ENCODE results near the gene PDYN. TPM values are rescaled to one million over a fixed set of nuclear protein-coding genes. Genes with fewer than 3 reads are reported as not detected.
A peak's percentile ranks its signal among the peaks of the same experiment; 100 is the strongest.

Gene PDYN
- total RNA-seq, 1 donor from 2014 or later = 0.19 TPM

DNA sequence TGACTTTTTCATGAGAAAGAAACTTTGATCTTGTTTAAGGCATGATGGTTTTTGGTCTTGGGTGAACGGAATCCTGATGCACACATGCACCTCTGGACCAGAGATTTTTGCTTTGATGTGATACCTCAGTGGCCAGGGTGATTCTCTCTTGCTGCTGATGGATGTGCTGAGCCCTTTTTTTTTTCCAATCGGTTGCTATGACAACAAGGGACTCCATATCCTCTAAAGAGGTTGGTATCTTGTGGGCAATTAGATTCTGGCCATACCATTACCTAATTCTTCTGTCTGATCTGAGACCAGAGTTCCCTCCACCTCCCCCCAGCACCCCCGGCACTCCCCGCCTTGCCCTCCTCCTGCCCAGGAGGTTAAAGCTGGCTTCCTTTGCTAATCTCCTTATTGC lies 24.9 kb downstream of the PDYN start:
- TF ChIP-seq, protein P1, sequence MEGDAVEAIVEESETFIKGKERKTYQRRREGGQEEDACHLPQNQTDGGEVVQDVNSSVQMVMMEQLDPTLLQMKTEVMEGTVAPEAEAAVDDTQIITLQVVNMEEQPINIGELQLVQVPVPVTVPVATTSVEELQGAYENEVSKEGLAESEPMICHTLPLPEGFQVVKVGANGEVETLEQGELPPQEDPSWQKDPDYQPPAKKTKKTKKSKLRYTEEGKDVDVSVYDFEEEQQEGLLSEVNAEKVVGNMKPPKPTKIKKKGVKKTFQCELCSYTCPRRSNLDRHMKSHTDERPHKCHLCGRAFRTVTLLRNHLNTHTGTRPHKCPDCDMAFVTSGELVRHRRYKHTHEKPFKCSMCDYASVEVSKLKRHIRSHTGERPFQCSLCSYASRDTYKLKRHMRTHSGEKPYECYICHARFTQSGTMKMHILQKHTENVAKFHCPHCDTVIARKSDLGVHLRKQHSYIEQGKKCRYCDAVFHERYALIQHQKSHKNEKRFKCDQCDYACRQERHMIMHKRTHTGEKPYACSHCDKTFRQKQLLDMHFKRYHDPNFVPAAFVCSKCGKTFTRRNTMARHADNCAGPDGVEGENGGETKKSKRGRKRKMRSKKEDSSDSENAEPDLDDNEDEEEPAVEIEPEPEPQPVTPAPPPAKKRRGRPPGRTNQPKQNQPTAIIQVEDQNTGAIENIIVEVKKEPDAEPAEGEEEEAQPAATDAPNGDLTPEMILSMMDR (conservative IDR thresholded peaks at IDR 0.05) = no peak
- no peak for DNase-seq (ENCODE audit: extremely low spot score, unreplicated experiment)
- peaks cover 7% of the 10 kb centered on the region for H3K4me1 Mint-ChIP-seq (ENCODE audit: unreplicated experiment)
- H3K9me3 Mint-ChIP-seq = no peaks in the 10 kb centered on the region
- H3K27me3 Mint-ChIP-seq = peaks cover 84% of the 10 kb centered on the region
- no peaks in the 10 kb centered on the region for H3K36me3 Mint-ChIP-seq
- no peak overlapping the region for H3K4me3 Mint-ChIP-seq
- H3K27ac Mint-ChIP-seq = no peak overlapping the region

DNA sequence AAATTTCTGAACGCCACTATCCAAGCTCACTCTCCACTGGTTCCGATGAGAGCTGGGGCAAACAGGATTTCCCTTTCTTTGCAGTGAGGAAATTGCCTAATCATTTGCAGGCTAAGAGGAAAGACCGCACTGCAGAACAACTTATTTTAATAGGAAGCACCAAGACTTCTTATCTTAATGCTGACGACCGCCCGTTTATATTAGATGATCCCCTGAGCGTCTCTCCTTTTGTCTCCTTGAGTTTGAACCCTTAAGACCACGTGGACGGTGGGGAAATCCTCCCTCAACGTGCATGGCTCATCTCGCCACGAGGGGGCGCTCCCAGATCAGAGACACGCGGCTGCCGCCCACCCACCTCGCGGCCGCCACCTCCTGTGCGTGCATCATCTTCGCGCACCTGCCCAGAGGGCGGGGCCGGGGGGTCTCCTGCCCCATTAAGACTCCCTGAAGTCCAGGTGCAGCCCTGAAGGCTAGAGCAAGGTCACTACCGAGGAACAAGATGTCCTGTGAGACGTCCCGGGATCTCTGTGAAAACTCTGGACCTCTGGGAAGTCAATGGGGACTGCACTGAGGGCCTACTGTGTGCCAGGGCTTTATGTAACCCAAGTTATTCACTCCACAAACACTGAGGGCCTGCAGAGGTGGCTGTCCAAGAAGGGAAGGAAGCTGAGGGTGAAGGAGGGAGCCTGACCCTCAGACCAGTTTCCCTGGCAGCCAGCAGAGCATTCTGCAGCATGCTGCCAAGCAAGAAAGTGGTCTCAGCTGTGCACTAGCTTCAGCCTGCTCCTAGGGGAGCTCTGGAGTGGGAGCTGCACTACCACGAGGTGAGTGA lies 28.1 kb downstream of the PDYN start:
- peak; percentile 81 for DNase-seq (ENCODE audit: extremely low spot score, unreplicated experiment)
- no peak overlapping the region for H3K27ac Mint-ChIP-seq
- peak overlapping the region; percentile 27 for H3K4me3 Mint-ChIP-seq
- H3K36me3 Mint-ChIP-seq = no peaks in the 10 kb centered on the region
- peaks cover 94% of the 10 kb centered on the region for H3K27me3 Mint-ChIP-seq
- TF ChIP-seq, protein P1 (conservative IDR thresholded peaks at IDR 0.05) = peak; percentile 98
- no peaks in the 10 kb centered on the region for H3K9me3 Mint-ChIP-seq
- H3K4me1 Mint-ChIP-seq (ENCODE audit: unreplicated experiment) = peaks cover 7% of the 10 kb centered on the region

DNA sequence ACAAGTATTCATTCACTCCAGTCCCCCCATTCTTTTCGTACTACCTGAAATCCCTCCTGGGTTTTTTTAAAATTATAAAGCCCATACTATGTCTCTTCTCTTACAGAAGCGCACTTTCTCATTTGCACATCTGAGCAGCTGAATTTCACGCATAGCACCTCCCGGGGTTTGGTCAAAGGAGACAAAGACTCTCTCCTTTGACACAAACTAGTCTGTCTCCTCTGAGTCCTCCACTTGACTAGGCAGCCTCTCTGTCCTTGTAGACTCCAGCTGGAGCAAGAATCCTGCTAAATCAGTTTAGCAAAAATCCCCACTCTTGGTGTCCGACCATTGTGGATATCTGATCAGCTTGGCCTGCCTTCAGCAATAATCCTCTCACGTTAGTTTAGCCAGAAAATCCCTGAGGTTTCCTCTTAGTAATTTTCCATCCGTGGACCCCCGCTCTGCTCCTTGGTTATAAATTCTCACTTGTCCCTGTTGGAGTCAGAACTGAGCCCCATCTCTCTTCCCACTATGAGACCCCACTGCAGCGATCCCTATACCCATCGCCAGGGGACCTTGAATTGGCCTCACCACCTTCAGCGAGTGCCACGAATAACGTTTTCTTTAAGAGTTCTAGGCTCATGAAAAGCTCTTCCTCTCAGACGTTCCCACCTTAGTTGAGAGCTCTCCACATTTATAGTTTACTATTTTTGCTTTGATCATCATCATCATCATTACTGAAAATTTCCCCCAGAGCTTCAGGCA lies 29.0 kb downstream of the PDYN start:
- Mint-ChIP-seq H3K27me3 (peaks cover 90% of the 10 kb centered on the region), H3K36me3 (no peaks in the 10 kb centered on the region), H3K4me3 (no peak overlapping the region), H3K9me3 (no peaks in the 10 kb centered on the region), H3K27ac (no peak overlapping the region), H3K4me1 (ENCODE audit: unreplicated experiment) (peaks cover 7% of the 10 kb centered on the region)
- TF ChIP-seq, protein P1 (conservative IDR thresholded peaks at IDR 0.05) = no peak
- DNase-seq (ENCODE audit: extremely low spot score, unreplicated experiment) = no peak

DNA sequence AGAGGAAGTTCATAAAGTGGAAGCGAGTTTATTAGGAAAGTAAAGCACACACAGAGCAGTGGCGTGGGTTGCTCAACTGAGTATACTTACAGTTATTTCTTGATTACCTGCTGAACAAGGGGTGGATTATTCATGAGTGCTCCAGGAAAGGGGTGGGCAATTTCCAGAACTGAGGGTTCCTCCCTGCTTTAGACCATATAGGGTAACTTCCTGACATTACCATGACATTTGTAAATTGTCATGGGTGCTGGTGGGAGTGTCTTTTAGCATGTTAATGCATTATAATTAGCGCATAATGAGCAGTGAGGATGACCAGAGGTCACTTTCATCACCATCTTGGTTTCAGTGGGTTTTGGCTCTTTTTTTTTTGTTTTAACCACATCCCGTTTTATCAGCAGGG lies 29.8 kb downstream of the PDYN start:
- Mint-ChIP-seq H3K36me3 (no peaks in the 10 kb centered on the region), H3K4me1 (ENCODE audit: unreplicated experiment) (peaks cover 7% of the 10 kb centered on the region), H3K27me3 (peaks cover 82% of the 10 kb centered on the region), H3K27ac (no peak overlapping the region), H3K9me3 (no peaks in the 10 kb centered on the region), H3K4me3 (no peak overlapping the region)
- DNase-seq (ENCODE audit: extremely low spot score, unreplicated experiment) = no peak
- TF ChIP-seq, protein P1 (conservative IDR thresholded peaks at IDR 0.05) = no peak

DNA sequence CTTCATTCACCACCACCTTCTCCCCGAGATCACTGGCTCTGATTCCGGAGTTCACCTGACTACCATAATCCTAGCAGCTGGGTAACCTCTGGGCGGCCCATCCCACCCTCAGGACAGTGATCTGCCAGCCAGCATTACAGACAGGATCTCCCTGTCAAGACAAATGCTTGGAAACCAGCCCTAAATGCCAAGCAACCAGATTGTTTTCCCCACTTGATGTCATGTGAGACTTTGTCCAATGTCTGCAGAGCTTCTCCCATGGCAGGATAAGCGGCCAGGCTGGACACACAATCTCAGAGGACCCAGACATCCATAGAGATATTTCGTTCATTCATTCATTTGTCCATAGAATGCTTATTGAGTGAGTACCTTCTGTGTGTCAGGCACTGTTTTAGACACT lies 32.5 kb downstream of the PDYN start:
- peaks cover 59% of the 10 kb centered on the region for H3K27me3 Mint-ChIP-seq
- TF ChIP-seq, protein P1 (conservative IDR thresholded peaks at IDR 0.05) = no peak

More for the DNA sequence above, 32.5 kb downstream of the PDYN start:
- Mint-ChIP-seq H3K9me3 (no peaks in the 10 kb centered on the region), H3K4me1 (ENCODE audit: unreplicated experiment) (peaks cover 7% of the 10 kb centered on the region), H3K4me3 (no peak overlapping the region), H3K36me3 (no peaks in the 10 kb centered on the region), H3K27ac (no peak overlapping the region)
- DNase-seq (ENCODE audit: extremely low spot score, unreplicated experiment) = no peak
